GM12892 (cell line): ENCODE measurements around the gene TC2N.

Source experiments
- POLR2A ChIP-seq: IDR thresholded peaks from 2 replicates; pipeline ENCODE4 v1.6.1; 2011; ENCODE audit warnings: low read depth, low read length, control low read depth
- POLR2AphosphoS5 ChIP-seq: IDR thresholded peaks from 2 replicates; pipeline ENCODE4 v1.6.1; 2011; ENCODE audit warnings: low read depth, low read length, control low read depth
- TAF1 ChIP-seq: IDR thresholded peaks from 2 replicates; pipeline ENCODE4 v1.6.1; 2011; ENCODE audit warnings: low read depth, mild to moderate bottlenecking, control low read depth, low read length, borderline replicate concordance

DNA sequence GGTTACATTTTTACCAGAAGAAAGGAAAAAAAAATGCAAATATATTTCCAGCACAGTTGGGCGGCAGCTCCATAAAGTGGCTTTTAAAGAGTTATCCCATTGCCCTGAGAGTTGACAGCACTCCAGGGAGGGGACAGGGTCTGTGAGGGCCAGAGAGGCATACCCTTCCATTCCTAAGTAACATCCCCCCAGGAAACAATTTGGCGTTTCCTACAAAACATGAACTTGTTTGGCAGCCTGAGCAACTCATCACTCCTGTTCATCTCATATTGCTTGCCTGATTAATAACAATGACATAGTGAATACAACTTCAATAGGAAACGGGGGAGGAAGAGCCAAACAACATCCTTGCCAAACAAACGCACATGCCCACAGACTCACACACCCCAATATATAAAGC lies 23.3 kb downstream of the TC2N start:
- TF ChIP-seq POLR2A (no peak), POLR2AphosphoS5 (no peak), TAF1 (no peak)
